Gastroesophageal sphincter (tissue), 4 donors: Measurements from ENCODE around the gene ZDHHC21. TPM values are rescaled to one million over a fixed set of nuclear protein-coding genes. Genes with fewer than 3 reads are reported as not detected.

ENCODE experiments used
- ATAC-seq: fragments of 150-250 bp; one replicate; pipeline ENCODE4 v1.9.1; 2016; ENCODE audit warnings: mild to moderate bottlenecking, moderate library complexity
- H3K27ac ChIP-seq, 4 donors: fragments of 200-600 bp; sonication (generic) in 3 of 4; 1 replicate in 3 of 4; 2 replicates in 1 of 4; pipeline ENCODE4 v1.5.1; 2016 to 2019
- H3K27me3 ChIP-seq: fragments of 200-600 bp; sonication (generic); one replicate; pipeline ENCODE4 v1.5.1; 2019
- H3K36me3 ChIP-seq, 2 donors: fragments of 200-600 bp; sonication (generic); one replicate each; pipeline ENCODE4 v1.5.1; 2019; ENCODE audit warnings: control low read depth in 1 of 2
- H3K4me1 ChIP-seq, 3 donors: fragments of 200-600 bp; sonication (generic); 1 replicate in 2 of 3; 2 replicates in 1 of 3; pipeline ENCODE4 v1.5.1; 2016 to 2019; ENCODE audit warnings: control low read depth in 2 of 3
- H3K4me3 ChIP-seq, 2 donors: fragments of 200-600 bp; sonication (generic); one replicate each; pipeline ENCODE4 v1.5.1; 2019; ENCODE audit warnings: mild to moderate bottlenecking in 1 of 2, moderate library complexity in 1 of 2
- H3K9me3 ChIP-seq, 3 donors: fragments of 200-600 bp; sonication (generic); one replicate each; pipeline ENCODE4 v1.5.1; 2017 to 2019; ENCODE audit warnings: control low read depth in 2 of 3
- CTCF ChIP-seq, 4 experiments: fragments of 200-600 bp in 2 of 4; fragments of 450-650 bp in 2 of 4; sonication (generic) in 1 of 4; IDR thresholded peaks; one replicate each; pipeline ENCODE4 v1.5.1; 2017 to 2019; ENCODE audit warnings: antibody characterized with exemption in 4 of 4, mild to moderate bottlenecking in 2 of 4, moderate library complexity in 2 of 4
- EP300 ChIP-seq: sonication (generic); formaldehyde crosslinking; IDR thresholded peaks from one replicate; pipeline ENCODE4 v1.6.1; 2017; ENCODE audit warnings: antibody characterized with exemption, mild to moderate bottlenecking
- POLR2A ChIP-seq, 2 donors: fragments of 450-650 bp; IDR thresholded peaks; one replicate each; pipeline ENCODE4 v1.6.1; 2017; ENCODE audit warnings: antibody characterized with exemption in 2 of 2, mild to moderate bottlenecking in 2 of 2, moderate library complexity in 1 of 2
- POLR2AphosphoS5 ChIP-seq: sonication (generic); formaldehyde crosslinking; IDR thresholded peaks from one replicate; pipeline ENCODE4 v1.6.1; 2017; ENCODE audit warnings: antibody characterized with exemption
- WGBS, 2 donors: methylation state at CpG; one replicate each; pipeline ENCODE4 v1.1.5; 2018; ENCODE audit warnings: low coverage in 1 of 2; 5-methylcytosine and 5-hydroxymethylcytosine counted together
- total RNA-seq, 4 donors: library from RNA; depleted of rRNA; stranded (reverse); fragments of >200 nt; gene quantifications; one replicate each; pipeline ENCODE4 v1.1.0, GENCODE V29; 2016

Gene ZDHHC21
- total RNA-seq, 4 donors from 2014 or later: 7.8 to 15.1 (median 10.8) TPM

- H3K36me3 ChIP-seq: peaks cover 0 to 17% of the 10 kb centered on the region in 2 donors
- TF ChIP-seq POLR2A (IDR thresholded peaks at IDR 0.05) (no peak), POLR2AphosphoS5 (no peak), CTCF (IDR thresholded peaks at IDR 0.05) (no peak), EP300 (no peak)
- H3K9me3 ChIP-seq: peaks cover 0 to 9% (median 0%) of the 10 kb centered on the region in 3 donors
- no peak overlapping the region for H3K4me3 ChIP-seq
- no peaks in the 10 kb centered on the region for H3K4me1 ChIP-seq
- no peaks in the 10 kb centered on the region for H3K27me3 ChIP-seq
- ATAC-seq: no peak
- WGBS, 2 donors: 83 to 92% methylated on average over 3 of the region's 3 CpGs
- no peak overlapping the region for H3K27ac ChIP-seq
Measured at GRCh38 chr9:14593406-14593805, 99.8 kb downstream of the ZDHHC21 start.

GRCh38 chr9:14591411-14591810 lies 101.8 kb downstream of the ZDHHC21 start:
- TF ChIP-seq POLR2A (IDR thresholded peaks at IDR 0.05): no peak
- no peak for TF ChIP-seq POLR2AphosphoS5
- no peak for TF ChIP-seq EP300
- no peak for TF ChIP-seq CTCF (IDR thresholded peaks at IDR 0.05)
- Histone ChIP-seq H3K27ac (no peak overlapping the region), H3K4me3 (no peak overlapping the region), H3K27me3 (no peaks in the 10 kb centered on the region), H3K36me3 (peaks cover 0 to 13% of the 10 kb centered on the region in 2 donors), H3K9me3 (peaks cover 0 to 8% (median 0%) of the 10 kb centered on the region in 3 donors), H3K4me1 (no peaks in the 10 kb centered on the region)
- no peak for ATAC-seq
- 86 to 88% methylated on average over 3 of the region's 3 CpGs for WGBS, 2 donors

GRCh38 chr9:14585730-14586473 lies 107.3 kb downstream of the ZDHHC21 start:
- Histone ChIP-seq H3K4me3 (no peak overlapping the region), H3K27ac (no peak overlapping the region), H3K9me3 (no peaks in the 10 kb centered on the region), H3K27me3 (no peaks in the 10 kb centered on the region), H3K36me3 (peaks cover 0 to 4% of the 10 kb centered on the region in 2 donors), H3K4me1 (no peaks in the 10 kb centered on the region)
- ATAC-seq: no peak
- TF ChIP-seq CTCF (IDR thresholded peaks at IDR 0.05) (no peak), POLR2AphosphoS5 (no peak), EP300 (no peak), POLR2A (IDR thresholded peaks at IDR 0.05) (no peak)
- 60 to 73% methylated on average over 6 to 7 of the region's 8 CpGs for WGBS, 2 donors

GRCh38 chr9:14584571-14584970 lies 108.7 kb downstream of the ZDHHC21 start:
- H3K4me3 ChIP-seq: no peak overlapping the region
- no peak overlapping the region for H3K27ac ChIP-seq
- H3K36me3 ChIP-seq: peaks cover 0 to 4% of the 10 kb centered on the region in 2 donors
- TF ChIP-seq CTCF (IDR thresholded peaks at IDR 0.05): no peak
- TF ChIP-seq EP300: no peak
- TF ChIP-seq POLR2AphosphoS5: no peak
- TF ChIP-seq POLR2A (IDR thresholded peaks at IDR 0.05): no peak
- no peaks in the 10 kb centered on the region for H3K4me1 ChIP-seq
- 71 to 79% methylated on average over 4 of the region's 4 CpGs for WGBS, 2 donors
- no peak for ATAC-seq
- H3K27me3 ChIP-seq: no peaks in the 10 kb centered on the region
- H3K9me3 ChIP-seq: no peaks in the 10 kb centered on the region

GRCh38 chr9:14578030-14578429 lies 115.2 kb downstream of the ZDHHC21 start:
- H3K36me3 ChIP-seq: no peaks in the 10 kb centered on the region
- no peaks in the 10 kb centered on the region for H3K27me3 ChIP-seq
- no peak overlapping the region for H3K27ac ChIP-seq
- H3K4me3 ChIP-seq: no peak overlapping the region
- TF ChIP-seq CTCF (IDR thresholded peaks at IDR 0.05): no peak
- TF ChIP-seq POLR2A (IDR thresholded peaks at IDR 0.05): no peak
- peaks cover 0 to 7% (median 0%) of the 10 kb centered on the region in 3 donors for H3K9me3 ChIP-seq
- no peak for ATAC-seq
- H3K4me1 ChIP-seq: no peaks in the 10 kb centered on the region
